ENCODE results near the gene PDE1A. TPM values are rescaled to one million over a fixed set of nuclear protein-coding genes. Genes with fewer than 3 reads are reported as not detected.

PDE1A gene
- total RNA-seq, 2 donors from 2014 or later: 0.31 TPM; not detected in 1

DNA sequence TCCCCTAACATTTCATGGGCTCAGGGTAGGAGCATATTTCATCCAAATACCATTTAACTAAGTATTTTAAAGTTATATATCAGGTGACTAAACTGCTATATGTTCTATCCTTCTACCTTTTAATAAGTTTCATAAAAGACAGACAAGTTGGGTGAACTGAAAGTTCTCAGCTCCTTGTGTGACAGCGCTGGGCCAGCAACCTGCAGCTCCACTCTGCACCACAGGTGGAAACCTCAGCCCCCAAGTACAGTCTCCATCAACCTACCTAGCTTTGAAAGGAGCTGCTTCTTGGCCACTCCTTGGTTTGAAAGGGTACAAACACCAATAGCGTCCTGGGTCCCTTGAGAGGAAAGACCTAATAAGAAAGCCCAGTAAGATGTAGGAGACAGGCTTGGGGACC, 177.9 kb downstream of the PDE1A start:
- no peaks in the 10 kb centered on the region for H3K36me3 ChIP-seq (ENCODE audit: control insufficient read depth, insufficient read depth, low read length)
- 95% methylated on average over 2 of the region's 2 CpGs; no CpG with 5 or more reads in 1 of the 2 experiments for WGBS, 2 experiments (ENCODE audit: insufficient coverage in 1 of 2, insufficient read length in 1 of 2)
- no peak overlapping the region for H3K27ac ChIP-seq (ENCODE audit: low read depth, low read length)
- Mint-ChIP-seq H3K4me3 (no peak overlapping the region), H3K36me3 (ENCODE audit: low read depth) (no peaks in the 10 kb centered on the region), H3K4me1 (no peaks in the 10 kb centered on the region), H3K9me3 (no peaks in the 10 kb centered on the region), H3K27me3 (ENCODE audit: insufficient read depth) (no peaks in the 10 kb centered on the region), H3K27ac (no peak overlapping the region)
- no peak overlapping the region for H3K9ac ChIP-seq (ENCODE audit: extremely low read depth, low read length, poor library complexity, severe bottlenecking)
- H3K4me3 ChIP-seq (ENCODE audit: low read length): no peak overlapping the region
- H3K27me3 ChIP-seq (ENCODE audit: control insufficient read depth, insufficient read depth, low read length, poor library complexity, severe bottlenecking): no peaks in the 10 kb centered on the region
- no peaks in the 10 kb centered on the region for H3K4me1 ChIP-seq (ENCODE audit: control insufficient read depth, insufficient read depth, low read length)
- peak; percentile 29 for TF ChIP-seq CTCF (conservative IDR thresholded peaks at IDR 0.05)
- no peaks in the 10 kb centered on the region for H3K9me3 ChIP-seq (ENCODE audit: control insufficient read depth, low read length)
- no peak for DNase-seq

DNA sequence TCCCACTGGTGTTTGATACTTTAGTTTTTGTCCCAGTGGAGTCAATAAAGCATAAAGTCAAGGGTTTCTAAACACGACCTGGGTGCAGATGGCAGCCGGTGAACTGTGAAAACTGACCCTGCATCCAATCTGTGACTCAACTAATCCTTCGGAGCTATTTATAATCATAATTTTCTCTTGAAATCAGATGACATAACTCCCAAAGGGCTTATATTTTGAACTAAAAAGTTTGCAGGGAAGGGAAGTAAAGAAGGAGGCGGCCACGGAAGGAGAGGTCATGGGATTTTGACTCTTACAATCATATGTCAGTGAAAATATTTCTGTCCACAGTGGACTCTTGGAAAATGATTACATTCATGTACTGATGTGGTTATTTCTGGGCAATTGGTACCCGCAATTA, 178.5 kb downstream of the PDE1A start:
- Histone ChIP-seq H3K9ac (ENCODE audit: extremely low read depth, low read length, poor library complexity, severe bottlenecking) (no peak overlapping the region), H3K36me3 (ENCODE audit: control insufficient read depth, insufficient read depth, low read length) (no peaks in the 10 kb centered on the region), H3K27me3 (ENCODE audit: control insufficient read depth, insufficient read depth, low read length, poor library complexity, severe bottlenecking) (no peaks in the 10 kb centered on the region), H3K4me3 (ENCODE audit: low read length) (no peak overlapping the region), H3K4me1 (ENCODE audit: control insufficient read depth, insufficient read depth, low read length) (no peaks in the 10 kb centered on the region), H3K27ac (ENCODE audit: low read depth, low read length) (no peak overlapping the region), H3K9me3 (ENCODE audit: control insufficient read depth, low read length) (no peaks in the 10 kb centered on the region)
- H3K4me1 Mint-ChIP-seq: no peaks in the 10 kb centered on the region
- 92 to 96% methylated on average over 1 to 6 of the region's 6 CpGs for WGBS, 2 experiments (ENCODE audit: insufficient coverage in 1 of 2, insufficient read length in 1 of 2)
- H3K4me3 Mint-ChIP-seq: no peak overlapping the region
- H3K36me3 Mint-ChIP-seq (ENCODE audit: low read depth): no peaks in the 10 kb centered on the region
- no peak for TF ChIP-seq CTCF (conservative IDR thresholded peaks at IDR 0.05)
- no peaks in the 10 kb centered on the region for H3K27me3 Mint-ChIP-seq (ENCODE audit: insufficient read depth)
- H3K9me3 Mint-ChIP-seq: no peaks in the 10 kb centered on the region
- H3K27ac Mint-ChIP-seq: no peak overlapping the region
- DNase-seq: no peak

DNA sequence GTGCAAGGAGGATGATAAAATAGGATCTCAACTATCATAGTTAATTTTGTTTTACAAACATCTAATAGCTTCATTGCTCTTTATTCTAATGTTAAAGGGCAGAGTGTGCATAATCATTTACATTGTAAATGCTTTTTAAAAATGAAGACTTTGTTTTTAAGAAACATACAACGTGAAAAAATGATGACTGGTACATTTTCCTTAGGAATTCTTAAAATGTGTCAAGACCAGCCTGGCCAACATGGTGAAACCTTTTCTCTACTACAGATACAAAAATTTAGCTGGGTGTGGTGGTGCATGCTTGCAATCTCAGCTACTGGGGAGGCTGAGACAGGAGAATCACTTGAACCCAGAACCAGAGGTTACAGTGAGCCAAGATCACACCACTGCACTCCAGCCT, 179.0 kb downstream of the PDE1A start:
- no peak overlapping the region for H3K9ac ChIP-seq (ENCODE audit: extremely low read depth, low read length, poor library complexity, severe bottlenecking)
- H3K27me3 Mint-ChIP-seq (ENCODE audit: insufficient read depth): no peaks in the 10 kb centered on the region
- no peaks in the 10 kb centered on the region for H3K9me3 Mint-ChIP-seq
- H3K36me3 Mint-ChIP-seq (ENCODE audit: low read depth): no peaks in the 10 kb centered on the region
- no peak overlapping the region for H3K4me3 Mint-ChIP-seq
- H3K4me1 Mint-ChIP-seq: no peaks in the 10 kb centered on the region
- no peak overlapping the region for H3K4me3 ChIP-seq (ENCODE audit: low read length)
- H3K27me3 ChIP-seq (ENCODE audit: control insufficient read depth, insufficient read depth, low read length, poor library complexity, severe bottlenecking): no peaks in the 10 kb centered on the region
- no peak for TF ChIP-seq CTCF (conservative IDR thresholded peaks at IDR 0.05)
- 94 to 100% methylated on average over 1 of the region's 1 CpG for WGBS, 2 experiments (ENCODE audit: insufficient coverage in 1 of 2, insufficient read length in 1 of 2)
- H3K36me3 ChIP-seq (ENCODE audit: control insufficient read depth, insufficient read depth, low read length): no peaks in the 10 kb centered on the region
- DNase-seq: no peak
- no peak overlapping the region for H3K27ac ChIP-seq (ENCODE audit: low read depth, low read length)
- H3K4me1 ChIP-seq (ENCODE audit: control insufficient read depth, insufficient read depth, low read length): no peaks in the 10 kb centered on the region
- H3K9me3 ChIP-seq (ENCODE audit: control insufficient read depth, low read length): no peaks in the 10 kb centered on the region
- H3K27ac Mint-ChIP-seq: no peak overlapping the region
